ENCODE results near the gene DTD1.

Gene DTD1, protein sequence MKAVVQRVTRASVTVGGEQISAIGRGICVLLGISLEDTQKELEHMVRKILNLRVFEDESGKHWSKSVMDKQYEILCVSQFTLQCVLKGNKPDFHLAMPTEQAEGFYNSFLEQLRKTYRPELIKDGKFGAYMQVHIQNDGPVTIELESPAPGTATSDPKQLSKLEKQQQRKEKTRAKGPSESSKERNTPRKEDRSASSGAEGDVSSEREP

DNA sequence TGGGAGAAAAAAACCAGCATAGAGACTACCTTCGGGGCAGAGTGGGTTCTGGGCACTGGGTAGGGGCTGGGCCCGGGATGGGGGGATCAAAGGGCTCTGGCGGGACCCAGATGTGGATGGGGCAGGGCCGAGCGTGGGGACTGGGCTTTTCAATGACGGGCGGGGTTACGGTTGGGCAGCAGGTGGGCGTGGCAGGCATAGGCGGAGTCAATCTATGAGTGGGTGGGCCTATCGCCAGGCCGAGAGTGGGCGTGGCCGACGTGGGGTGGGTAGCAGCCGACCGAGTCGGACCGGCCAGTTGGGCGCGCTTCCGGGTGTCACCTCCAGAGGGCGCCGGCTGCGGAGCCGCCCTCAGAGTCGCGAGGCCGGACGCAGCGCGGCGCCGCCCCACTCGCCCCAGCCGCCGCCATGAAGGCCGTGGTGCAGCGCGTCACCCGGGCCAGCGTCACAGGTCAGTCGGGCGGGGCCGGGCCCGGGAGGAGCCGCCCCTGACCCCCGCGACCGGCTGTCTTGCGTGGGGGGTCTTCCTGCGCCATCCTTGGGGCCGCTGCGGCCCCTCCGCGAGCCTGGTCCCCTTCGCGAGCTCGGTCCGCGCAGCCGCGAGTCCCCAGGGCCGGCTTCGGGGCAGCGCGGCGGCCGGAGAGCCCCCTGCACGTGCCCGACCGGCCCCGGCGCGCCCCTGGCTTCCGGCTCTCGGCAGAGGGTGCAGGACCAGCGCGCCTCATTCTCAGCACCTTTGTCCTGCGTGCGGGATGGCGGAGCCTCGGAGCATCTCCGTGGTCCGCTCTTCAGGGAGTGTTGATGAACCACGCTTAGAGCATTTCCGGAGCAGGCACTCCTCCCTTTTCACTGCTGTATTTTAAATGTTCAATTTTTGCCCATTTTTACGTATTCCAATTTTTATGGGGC lies at the start of gene DTD1:
Gene DTD1, plus strand, starts transcription at position 390 of the 909 bp plus-strand sequence. Its CDS starts 19 bp downstream, at position 409.
- peak; percentile 68 for DNase-seq (ENCODE audit: low read depth)

- no peak for DNase-seq (ENCODE audit: low read depth)
These were observed 46.1 kb upstream of the DTD1 start for GRCh38 chr20:18541741-18542140.

- DNase-seq (ENCODE audit: low read depth): no peak
These were observed 44.6 kb upstream of the DTD1 start for GRCh38 chr20:18543216-18543615.

GRCh38 chr20:18543932-18544331 lies 43.9 kb upstream of the DTD1 start:
- DNase-seq (ENCODE audit: low read depth): no peak

DNA sequence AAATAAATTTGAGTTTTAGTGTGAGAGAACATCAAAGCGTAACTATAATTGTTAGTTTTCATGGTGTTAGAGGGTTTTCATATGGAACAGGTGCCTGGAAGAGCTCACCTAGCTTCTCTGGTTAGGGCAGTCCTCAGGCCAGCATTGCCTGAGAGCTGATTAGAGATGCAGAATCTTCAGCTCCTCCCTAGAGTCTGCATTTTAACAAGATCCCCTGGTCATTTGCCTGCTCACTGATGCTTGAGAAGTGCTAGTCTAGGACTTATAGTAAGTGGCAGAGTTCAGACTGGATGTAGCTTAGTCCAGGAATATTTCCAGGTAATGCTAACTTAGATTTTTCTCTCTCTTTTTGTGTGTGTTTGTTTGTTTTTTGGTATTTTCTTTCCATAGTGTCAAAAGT lies 42.3 kb upstream of the DTD1 start:
- DNase-seq (ENCODE audit: low read depth): no peak

DNA sequence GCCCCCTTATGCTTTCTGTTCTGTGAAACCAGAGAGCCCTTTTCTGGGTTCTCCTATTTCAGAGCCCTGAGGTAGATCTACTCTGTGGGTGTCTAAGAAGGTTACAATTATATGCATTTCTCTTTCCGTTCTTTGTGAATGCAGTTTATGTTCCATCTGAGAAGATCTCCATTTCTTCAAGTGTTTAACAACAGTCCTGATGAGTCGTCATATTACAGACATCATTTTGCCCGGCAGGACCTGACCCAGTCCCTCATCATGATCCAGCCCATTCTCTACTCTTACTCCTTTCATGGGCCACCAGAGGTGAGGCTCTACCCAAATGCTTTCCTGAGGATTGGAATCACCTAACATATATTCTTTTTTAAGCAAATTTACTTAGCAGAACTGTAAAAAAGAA lies 39.4 kb upstream of the DTD1 start:
- DNase-seq (ENCODE audit: low read depth): no peak

- DNase-seq (ENCODE audit: low read depth): no peak
These were observed 34.1 kb upstream of the DTD1 start for GRCh38 chr20:18553746-18554145.

DNA sequence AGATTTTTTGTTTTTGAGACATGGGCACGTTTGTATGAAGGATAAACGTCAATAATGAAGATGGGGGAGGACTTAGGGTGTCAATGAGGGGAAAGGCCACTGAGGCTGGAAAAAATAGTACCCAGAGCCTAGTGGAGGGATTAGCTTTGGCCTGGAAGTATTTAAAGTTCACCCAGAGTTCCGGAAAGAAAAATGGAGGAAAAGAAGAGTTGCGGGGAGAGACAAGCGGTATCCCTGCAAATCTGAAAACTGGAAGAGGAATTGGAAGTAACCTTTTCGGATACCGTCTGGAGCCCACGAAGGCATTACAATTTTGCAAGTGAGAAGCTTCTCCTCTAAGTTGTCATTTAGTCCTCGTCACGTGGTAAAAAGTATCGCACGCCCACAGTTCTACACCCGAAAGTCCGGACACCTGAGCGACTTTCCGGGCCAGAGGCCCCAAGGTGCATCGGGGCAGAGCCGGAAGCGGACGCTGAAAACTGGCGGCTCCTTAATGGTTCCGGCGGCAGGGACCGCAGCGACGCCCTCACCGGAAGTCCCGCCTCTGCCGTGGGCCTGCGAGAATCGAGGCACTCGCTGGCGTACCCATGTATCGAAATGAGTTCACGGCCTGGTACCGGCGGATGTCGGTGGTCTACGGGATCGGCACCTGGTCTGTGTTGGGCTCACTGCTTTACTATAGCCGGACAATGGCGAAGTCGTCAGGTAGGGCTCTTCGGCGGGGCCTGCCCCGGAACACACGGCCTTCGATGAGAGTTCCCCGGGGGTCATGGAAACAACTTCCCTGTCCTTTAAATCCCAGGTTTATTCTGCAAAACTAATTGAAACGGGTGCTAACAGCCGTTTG lies 20.7 kb upstream of the DTD1 start, which contains the start of gene SMIM26:
Gene SMIM26, plus strand, starts transcription at position 541 of the 847 bp plus-strand sequence. Its CDS starts 47 bp downstream, at position 588.
- DNase-seq (ENCODE audit: low read depth): peak; percentile 90

DNA sequence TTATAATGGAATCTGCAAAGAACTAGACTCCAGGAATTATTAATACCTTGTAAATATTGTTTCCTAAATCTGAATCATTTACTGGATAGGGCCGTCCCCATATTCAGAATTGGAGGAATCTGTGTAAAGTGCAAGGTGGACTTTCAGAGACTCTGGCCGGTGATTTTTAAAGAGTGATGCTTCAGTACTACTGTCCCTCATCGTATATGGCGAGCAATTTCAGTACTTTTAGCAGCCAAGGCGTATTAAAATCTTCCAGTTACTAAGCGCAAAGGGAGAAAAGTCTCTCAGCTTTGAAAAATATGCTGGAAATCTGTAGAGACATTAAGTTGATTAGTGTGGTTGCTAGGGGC lies 20.1 kb upstream of the DTD1 start:
- no peak for DNase-seq (ENCODE audit: low read depth)

- no peak for DNase-seq (ENCODE audit: low read depth)
These were observed 16.8 kb upstream of the DTD1 start for GRCh38 chr20:18571009-18571408.

- DNase-seq (ENCODE audit: low read depth): no peak
These were observed 16.3 kb upstream of the DTD1 start for GRCh38 chr20:18571578-18571977.

DNA sequence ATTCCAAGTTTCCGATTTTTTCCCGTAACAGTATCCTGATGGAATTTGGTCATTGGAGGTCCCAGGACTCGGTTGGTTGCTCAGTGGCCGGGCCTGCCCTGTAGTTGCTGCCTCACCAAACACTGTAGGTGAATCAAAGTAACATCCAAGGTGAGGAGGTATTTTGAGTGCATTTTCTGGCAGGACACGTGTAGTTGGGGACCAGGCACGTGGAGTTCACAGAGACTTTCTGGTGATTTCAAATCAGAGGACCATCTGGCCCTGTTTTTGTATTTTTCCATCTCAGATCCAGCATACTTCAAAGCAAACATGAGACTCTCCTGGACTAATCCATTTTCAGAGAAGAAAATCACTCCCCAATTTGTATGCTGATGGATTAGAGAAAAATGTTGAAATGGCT lies 9.9 kb upstream of the DTD1 start:
- no peak for DNase-seq (ENCODE audit: low read depth)

GRCh38 chr20:18578581-18578980 lies 9.3 kb upstream of the DTD1 start:
- DNase-seq (ENCODE audit: low read depth): no peak

DNA sequence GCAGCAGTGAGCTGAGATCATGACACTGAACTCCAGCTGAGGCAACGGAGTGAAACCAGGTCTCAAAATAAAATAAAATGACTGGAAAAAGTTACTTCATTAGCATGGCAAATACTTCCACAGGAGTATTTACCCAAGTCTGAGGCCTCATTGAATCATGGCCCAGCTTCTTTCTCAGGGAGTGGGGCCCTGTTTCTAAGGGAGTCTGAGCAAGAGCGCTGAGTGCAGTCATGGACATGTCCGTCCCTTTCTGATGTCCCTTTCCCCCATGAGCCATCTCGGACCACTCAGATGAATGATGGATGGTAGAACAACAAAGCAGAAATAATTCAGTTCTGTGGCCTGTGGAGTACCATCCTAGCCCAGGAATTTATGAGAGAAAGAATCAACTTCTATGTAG lies 7.8 kb upstream of the DTD1 start:
- no peak for DNase-seq (ENCODE audit: low read depth)

DNA sequence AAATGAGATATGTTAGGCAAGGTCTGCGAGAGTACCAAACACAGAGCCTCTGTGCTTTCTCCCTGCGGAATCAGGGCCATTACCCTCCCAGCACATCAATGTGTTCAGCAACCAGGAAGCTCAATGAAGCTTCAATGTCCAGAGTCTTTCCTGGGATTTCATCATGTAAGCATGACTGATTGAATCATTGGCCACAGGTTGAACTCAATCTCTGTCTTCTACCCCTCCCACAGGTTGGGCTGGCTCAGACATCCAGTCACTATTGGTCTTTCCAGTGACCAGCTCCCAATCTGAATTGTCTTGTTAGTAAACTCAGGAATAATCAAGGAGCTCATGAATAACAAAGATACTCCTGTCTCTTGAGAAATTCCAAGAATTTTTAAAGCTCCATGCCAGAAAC lies 2.7 kb upstream of the DTD1 start:
- no peak for DNase-seq (ENCODE audit: low read depth)

- no peak for DNase-seq (ENCODE audit: low read depth)
These were observed 700 bp downstream of the DTD1 start for GRCh38 chr20:18588574-18588933.

GRCh38 chr20:18589941-18590674 lies 2.3 kb downstream of the DTD1 start:
- DNase-seq (ENCODE audit: low read depth): no peak

- no peak for DNase-seq (ENCODE audit: low read depth)
These were observed 8.4 kb downstream of the DTD1 start for GRCh38 chr20:18596270-18596669.

DNA sequence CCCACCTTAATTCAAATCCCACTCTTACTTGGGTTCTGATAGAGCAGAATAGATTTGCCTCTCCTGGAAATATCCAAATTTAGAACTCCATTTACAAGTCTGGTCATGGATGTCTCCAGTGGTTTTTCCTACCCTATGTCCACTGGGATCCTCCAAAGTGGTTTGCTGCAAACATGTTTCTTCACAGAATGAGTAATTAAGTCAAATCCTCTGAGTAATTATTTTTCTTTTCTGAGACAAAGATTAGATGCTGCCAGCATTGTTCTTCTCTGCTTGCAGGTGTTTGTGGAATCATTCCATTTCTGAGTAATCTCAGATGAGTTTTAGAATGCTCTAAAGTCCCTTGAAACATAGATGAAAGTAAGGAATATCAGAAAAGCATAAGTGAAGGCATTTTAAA lies 21.9 kb downstream of the DTD1 start:
- DNase-seq (ENCODE audit: low read depth): no peak

DNA sequence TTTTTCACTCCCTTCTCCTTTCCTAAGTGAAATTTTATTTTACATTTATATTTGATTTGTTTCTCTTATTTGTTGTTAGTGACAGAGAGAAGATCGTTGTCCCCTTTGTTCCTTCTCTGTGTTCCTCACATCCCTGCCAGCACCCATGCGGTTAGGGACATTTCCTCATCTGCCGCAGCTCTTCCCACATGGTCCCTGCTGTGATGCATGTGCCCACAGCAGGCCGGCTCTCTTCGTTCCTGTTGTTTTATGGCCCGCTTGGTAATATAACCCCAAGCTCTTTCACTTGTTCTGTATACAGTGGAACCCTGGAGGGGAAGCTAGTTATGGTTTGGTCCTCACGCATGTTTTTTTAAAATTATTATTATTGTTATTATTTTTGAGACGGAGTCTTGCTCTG lies 23.6 kb downstream of the DTD1 start:
- DNase-seq (ENCODE audit: low read depth): no peak

DNA sequence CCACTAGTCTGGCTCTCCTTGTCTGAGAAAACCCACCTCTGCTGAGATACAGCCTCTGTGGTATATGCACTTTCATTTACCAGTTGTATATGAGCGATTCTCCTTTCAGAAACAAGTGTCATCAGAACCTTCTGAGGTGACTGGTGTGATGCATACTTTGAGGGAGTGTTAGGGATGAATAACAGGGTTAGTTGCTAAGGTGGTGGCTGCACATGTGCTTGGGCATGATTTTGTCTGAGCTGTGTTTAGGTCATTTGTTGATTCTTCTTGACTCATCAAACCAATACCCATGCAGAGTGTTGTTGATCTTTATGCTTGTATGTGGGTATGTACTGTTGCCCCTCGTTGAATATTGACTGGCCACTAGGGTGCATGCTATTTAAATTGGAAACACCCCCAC lies 25.7 kb downstream of the DTD1 start:
- DNase-seq (ENCODE audit: low read depth): no peak

DNA sequence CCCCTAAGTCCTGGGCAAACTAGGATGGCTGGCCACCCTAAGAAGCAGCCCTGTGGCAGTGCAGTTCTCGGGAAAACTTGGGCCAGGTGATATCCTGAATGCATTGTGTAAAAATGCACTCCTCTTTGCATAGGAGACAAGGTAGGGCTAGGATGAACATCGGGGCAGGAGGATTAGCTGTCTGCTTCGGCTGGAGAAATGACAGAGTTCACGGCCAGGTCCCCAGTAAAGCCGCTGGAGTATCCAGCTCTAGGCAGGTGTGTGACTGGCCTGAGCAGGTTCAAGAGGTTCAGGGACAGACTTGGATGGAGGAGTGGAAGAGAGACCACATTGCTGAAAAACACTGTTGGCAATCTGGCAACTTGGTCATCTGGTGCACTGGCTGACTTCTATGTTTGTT lies 26.4 kb downstream of the DTD1 start:
- DNase-seq (ENCODE audit: low read depth): no peak
